ENCODE measurements around the gene CHI3L1.

The CHI3L1 gene

GRCh38 chr1:203168991-203169390, 17.5 kb downstream of the CHI3L1 start:
- DNase-seq (ENCODE audit: low read depth in 2 of 2), result no peak

DNA sequence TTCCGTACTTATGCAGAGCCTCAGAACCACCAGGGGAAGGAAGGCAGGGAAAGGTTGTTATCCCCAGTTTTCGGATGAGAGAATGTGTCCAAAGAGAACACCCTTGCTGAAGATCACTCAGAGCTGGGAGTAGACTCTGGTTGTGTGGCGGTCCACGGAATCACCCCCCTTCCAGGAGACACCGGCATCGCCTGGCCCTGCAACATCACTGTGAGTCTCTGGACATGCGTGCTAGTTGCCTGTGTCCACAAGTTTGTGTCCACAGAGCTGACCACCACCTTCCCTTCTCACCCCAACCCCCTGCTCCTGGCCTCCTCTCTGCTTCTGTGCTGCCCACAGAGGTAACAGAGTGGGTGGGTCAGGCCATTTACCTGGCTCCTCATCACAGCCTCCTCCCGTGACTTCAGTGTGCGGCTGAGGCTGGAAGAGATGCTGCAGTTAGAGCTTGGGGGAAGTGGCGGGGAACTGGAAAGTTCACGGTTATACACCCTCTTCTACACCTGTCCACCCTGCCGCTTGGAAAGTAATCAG, 18.2 kb downstream of the CHI3L1 start:
- no peak for DNase-seq (ENCODE audit: low read depth in 2 of 2)

- no peak for DNase-seq (ENCODE audit: low read depth in 2 of 2)
These were observed 18.6 kb downstream of the CHI3L1 start for GRCh38 chr1:203167913-203168200.

DNA sequence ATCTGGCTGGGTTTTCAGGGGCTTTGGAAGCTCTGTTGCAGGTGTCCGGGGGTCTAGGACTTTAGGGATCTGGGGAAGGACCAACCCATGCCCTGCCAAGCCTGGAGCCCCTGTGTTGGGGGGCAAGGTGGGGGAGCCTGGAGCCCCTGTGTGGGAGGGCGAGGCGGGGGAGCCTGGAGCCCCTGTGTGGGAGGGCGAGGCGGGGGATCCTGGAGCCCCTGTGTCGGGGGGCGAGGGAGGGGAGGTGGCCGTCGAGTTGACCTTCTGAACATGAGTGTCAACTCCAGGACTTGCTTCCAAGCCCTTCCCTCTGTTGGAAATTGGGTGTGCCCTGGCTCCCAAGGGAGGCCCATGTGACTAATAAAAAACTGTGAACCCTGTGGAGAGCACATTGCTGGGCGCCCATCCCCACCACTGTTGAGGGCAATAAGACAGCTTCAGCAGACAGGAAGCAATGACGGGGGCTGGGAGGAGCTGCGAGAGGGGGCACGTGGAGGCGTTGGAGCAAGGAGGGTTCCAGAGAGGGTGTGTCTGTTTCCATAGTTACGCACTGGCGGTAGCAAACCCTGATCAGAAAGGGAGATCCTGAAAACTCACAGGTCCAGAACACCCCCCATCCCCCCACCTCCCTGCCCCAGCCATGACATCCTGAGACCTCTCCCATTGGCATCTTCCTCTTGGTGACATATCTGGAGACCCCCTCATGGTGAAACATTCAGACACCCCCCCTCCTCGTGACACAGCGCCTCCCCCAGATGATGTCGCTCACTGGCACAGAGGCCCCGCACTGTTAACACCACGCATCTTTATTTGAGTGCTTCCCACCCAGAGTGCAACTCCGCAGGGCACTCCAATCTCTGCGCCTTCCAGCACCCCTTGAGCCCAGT, 19.2 kb downstream of the CHI3L1 start:
- no peak for DNase-seq (ENCODE audit: low read depth in 2 of 2)

- DNase-seq (ENCODE audit: low read depth in 2 of 2), result no peak
These were observed 20.1 kb downstream of the CHI3L1 start for GRCh38 chr1:203166192-203166940.

GRCh38 chr1:203165800-203166161, 20.7 kb downstream of the CHI3L1 start:
- DNase-seq (ENCODE audit: low read depth in 2 of 2), result no peak

DNA sequence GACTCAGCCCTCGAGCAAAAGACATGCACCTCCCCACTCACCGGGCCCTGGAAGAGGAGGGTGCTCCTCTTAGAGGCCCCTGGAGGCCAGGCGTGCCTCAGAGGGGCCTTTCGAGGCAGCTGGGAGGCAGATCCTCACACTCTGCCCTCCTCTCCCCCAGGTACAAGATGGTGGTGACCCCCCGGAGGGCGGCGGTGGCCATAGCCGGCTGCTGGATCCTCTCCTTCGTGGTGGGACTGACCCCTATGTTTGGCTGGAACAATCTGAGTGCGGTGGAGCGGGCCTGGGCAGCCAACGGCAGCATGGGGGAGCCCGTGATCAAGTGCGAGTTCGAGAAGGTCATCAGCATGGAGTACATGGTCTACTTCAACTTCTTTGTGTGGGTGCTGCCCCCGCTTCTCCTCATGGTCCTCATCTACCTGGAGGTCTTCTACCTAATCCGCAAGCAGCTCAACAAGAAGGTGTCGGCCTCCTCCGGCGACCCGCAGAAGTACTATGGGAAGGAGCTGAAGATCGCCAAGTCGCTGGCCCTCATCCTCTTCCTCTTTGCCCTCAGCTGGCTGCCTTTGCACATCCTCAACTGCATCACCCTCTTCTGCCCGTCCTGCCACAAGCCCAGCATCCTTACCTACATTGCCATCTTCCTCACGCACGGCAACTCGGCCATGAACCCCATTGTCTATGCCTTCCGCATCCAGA, 21.3 kb downstream of the CHI3L1 start:
- no peak for DNase-seq (ENCODE audit: low read depth in 2 of 2)

DNA sequence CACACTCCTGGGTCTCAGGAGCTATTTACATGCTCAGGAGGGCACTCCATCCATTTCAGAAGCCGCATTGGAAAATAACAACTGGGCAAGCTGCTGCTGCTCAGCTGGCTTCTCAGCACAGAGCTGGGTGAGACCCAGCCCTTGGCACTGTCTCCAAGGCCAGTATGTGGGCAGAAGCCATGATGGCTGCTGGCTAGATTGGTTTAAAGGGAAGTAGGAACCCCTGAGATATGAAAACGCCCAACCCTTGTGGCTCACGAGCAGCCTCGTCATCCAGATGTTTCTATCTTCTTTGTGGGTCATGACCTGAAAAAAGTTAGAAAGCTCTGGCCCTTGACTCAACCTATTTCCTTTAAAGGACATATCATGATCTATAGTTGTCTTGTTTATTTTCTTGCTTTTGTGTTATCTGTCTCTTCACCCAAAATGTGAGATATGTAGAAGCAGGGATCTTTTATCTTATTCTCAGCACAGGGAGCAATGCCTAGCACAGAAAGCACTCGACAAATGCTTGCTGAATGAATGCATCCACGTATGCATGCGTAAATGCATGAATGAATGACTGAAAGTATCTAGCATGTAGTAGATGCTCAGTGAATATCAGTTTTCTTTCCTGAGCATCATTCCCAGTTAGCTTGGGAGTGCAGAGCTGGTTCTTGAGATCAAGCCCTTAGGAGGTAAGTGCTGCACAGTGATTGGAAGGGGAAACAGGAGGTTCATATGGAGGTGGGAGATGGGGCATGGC, 22.4 kb downstream of the CHI3L1 start:
- no peak for DNase-seq (ENCODE audit: low read depth in 2 of 2)

DNA sequence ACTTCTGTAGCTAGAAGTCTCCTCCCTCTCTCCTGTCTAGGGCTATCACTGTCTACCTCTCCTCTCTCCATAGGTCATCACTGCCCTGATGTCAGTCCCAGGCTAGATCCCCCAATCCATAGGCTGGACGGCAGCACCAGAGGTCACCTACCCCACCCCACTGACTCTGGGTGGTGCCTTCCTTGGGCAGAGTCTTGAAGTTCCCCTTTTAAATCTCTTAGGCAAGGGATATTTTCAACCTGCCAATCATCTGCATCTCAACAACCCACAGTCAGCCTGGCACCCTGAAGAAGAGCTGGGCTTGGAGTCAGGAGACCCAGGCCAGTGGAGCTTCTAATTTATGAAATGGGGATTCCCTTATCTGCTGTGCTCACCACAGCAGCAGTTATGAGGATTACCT, 24.1 kb downstream of the CHI3L1 start:
- no peak for DNase-seq (ENCODE audit: low read depth in 2 of 2)

- no peak for DNase-seq (ENCODE audit: low read depth in 2 of 2)
These were observed 24.8 kb downstream of the CHI3L1 start for GRCh38 chr1:203161703-203162102.

DNA sequence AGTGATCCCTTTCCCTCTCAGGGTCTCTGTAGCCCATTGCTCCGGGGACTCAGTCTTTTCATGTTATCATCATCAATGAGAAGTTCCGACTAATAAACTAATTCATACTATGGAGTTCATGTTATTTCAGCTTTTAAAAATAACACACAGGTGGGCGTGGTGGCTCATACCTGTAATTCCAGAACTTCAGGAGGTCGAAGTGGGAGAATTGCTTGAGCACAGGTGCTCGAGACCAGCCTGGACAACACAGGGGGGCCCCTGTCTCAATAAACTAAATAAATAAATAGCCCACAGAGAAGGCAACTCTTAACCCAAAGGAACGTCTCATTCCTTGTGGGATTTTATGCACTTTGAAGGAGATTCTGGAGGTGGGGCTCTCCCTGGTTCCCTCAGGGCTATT, 25.3 kb downstream of the CHI3L1 start:
- DNase-seq (ENCODE audit: low read depth in 2 of 2), result no peak

DNA sequence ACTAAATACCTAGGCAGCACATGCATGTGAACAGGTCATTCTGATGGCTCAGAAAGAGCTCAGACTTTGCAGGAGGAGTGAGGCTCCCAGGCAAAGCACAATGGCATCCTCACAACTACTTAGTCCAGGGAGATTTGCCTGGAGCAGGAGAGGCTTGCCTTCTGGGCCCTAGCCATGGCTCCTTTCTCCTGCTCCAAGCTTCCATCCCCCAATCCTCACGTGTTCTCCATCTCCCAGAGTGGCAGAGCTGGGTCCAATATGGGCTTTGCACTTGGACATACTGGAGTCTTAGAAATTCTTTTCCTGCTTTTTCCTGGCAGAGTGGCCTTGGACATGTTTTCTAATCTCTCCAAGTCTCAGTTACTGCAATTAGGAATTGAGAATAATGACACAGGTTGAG, 26.7 kb downstream of the CHI3L1 start:
- DNase-seq (ENCODE audit: low read depth in 2 of 2), result no peak

DNA sequence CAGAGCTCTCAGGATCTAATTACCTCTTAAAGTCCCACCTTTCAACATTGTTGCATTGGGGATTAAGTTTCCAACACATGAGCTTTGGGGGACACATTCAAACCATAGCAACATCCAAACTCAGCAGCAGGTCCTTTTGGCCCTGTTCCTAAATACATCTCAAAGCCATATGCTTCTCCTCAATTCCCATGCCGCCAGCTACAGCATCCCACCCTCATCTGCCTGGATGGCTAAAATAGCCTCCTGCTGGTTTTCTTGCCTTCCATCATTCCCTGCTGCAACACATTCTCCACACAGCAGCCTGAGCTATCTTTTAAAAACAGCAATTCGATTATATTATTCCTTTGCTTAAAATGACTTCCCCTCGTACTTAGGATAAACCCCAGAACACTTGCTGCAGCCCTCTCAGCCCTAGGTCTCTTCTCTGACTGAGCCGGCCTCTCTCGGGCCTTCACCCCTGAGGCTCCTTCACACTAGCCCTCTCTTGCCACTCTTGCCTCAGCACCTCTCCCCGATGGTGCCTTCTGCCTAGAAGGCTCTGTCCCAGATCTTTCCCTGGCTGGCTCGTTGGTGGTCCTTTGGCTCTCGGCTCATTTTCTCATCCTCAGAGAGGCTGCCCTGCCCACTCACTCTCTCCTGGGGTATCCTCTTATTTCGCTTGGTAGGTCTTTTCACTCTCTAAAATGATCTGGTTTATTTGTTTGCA, 27.4 kb downstream of the CHI3L1 start:
- DNase-seq (ENCODE audit: low read depth in 2 of 2), result no peak

DNA sequence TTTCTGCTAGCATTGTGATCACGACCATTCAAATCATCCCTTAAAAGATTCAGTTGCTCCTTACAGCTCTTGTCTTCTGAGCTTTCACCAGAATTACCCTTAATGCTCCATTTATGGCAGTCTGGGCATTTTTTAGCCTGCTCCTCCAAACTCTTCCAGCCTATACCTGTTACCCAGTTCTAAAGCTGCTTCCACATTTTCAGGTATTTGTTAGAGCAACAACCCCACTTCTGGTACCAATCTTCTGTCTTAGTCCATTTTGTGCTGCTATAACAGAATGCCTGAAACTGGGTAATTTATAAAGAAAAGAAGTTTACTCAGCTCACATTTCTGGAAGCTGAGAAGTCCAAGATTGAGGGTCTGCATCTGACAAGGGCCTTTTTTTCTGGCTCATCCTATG, 28.1 kb downstream of the CHI3L1 start:
- DNase-seq (ENCODE audit: low read depth in 2 of 2), result no peak

DNA sequence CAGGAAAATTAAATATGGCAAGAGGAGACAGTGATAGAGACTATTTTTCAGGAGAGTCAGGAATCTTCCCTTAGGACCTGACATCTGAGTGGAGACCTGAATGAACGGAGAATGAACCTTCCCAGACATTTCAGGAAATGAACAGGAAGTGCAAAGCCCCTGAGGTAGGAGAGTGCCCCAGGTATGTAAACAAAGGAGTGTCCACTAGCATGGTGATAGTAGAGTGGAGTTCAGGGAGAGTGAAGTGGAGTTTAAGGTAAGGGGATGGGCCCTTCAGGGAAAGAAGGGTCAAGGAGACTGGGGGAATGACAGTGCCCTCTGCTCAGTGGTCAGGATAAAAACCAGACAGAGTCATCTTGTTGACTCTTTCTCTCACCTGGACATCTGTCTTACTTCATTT, 30.2 kb downstream of the CHI3L1 start:
- no peak for DNase-seq (ENCODE audit: low read depth in 2 of 2)

DNA sequence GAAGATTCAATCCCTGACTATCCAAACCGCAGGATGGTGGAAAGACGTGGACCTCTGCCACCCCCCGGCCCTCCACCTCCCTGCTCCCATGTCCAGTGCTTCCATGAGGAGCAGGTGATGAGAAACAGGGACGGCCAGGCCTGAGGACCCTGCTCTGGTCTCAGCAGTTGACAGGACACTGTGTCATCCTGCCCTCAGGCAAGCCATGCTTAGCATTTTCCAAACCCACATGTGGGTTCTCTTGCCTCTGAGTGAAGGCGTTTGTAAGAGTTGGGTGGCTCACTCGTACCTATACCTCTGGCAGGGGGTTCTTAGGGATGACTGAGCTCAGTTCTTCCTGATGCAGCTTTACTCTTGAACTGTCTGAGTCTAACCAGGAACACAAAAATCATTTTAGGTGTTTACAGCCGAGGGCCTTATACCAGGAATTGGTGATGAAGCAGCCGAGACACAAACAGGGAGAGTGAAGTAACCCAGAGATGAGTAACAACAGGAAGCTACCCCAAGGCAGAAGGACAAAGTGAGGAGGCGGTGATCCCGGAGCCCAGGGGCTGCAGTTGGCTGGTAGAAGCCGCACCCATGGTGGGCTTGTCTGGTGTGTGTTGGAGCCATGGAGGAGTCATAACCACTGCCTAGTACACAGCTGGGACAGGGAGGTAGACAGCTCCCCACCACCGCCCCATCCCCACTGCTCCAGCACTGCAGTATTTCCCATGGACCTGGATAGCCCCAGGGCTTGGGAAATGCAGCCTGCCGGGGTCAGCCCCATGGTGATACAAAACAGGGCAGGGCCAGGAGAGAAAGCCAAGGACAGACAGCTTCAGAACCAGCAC, 32.3 kb downstream of the CHI3L1 start:
- DNase-seq (ENCODE audit: low read depth in 2 of 2), result no peak

- no peak for DNase-seq (ENCODE audit: low read depth in 2 of 2)
These were observed 33.2 kb downstream of the CHI3L1 start for GRCh38 chr1:203153051-203153988.

- no peak for DNase-seq (ENCODE audit: low read depth in 2 of 2)
These were observed 34.1 kb downstream of the CHI3L1 start for GRCh38 chr1:203152158-203153034.

Measured in stimulated activated CD4-positive, alpha-beta T cell treated with anti-CD3 and anti-CD28 coated beads, Interleukin-4, amount 100 ng/mL, for 48 hours (primary cell).